Activated CD8-positive, alpha-beta T cell treated with anti-CD3 and anti-CD28 coated beads, Interleukin-2, amount 10 ng/mL, durations not matched to agents 7 days and 5 days (primary cell): ENCODE measurements around the gene XCL2. TPM values are rescaled to one million over a fixed set of nuclear protein-coding genes. Genes with fewer than 3 reads are reported as not detected.
"Not testable (repeated sequence)": the region's sequence is repeated elsewhere in the genome, so short reads cannot be mapped to it uniquely, and the experiment has no call there.

Experiments
- ATAC-seq: fragments of 150-1000 bp; cut with Tn5 transposase; one replicate; pipeline ENCODE4 v1.10.0; 2021; ENCODE audit warnings: moderate library complexity
- CTCF ChIA-PET: fragments of 350-600 bp; sonication (Branson Sonifier 250); formaldehyde crosslinking; loops from one replicate; lab custom pipeline; 2021; ENCODE audit warnings: antibody characterized with exemption; lab: Charles Lee
- POLR2A ChIA-PET: fragments of 350-600 bp; sonication (Branson Sonifier 250); formaldehyde crosslinking; loops from one replicate; lab custom pipeline; 2021; ENCODE audit warnings: antibody characterized with exemption; lab: Charles Lee
- DNase-seq: peaks from one replicate; pipeline ENCODE4 v3.0.0-alpha.2; 2020
- H3K27ac Mint-ChIP-seq: one replicate; pipeline ENCODE4 v1.8.0; 2021; ENCODE audit warnings: mild to moderate bottlenecking, mixed read lengths
- H3K27me3 Mint-ChIP-seq: one replicate; pipeline ENCODE4 v1.8.0; 2021; ENCODE audit warnings: low read depth, mixed read lengths
- H3K36me3 Mint-ChIP-seq: one replicate; pipeline ENCODE4 v1.8.0; 2021; ENCODE audit warnings: low read depth, mixed read lengths
- H3K4me1 Mint-ChIP-seq: one replicate; pipeline ENCODE4 v1.8.0; 2021; ENCODE audit warnings: low read depth, mixed read lengths
- H3K4me3 Mint-ChIP-seq: one replicate; pipeline ENCODE4 v1.8.0; 2021; ENCODE audit warnings: mild to moderate bottlenecking, mixed read lengths
- H3K9me3 Mint-ChIP-seq: one replicate; pipeline ENCODE4 v1.8.0; 2022; ENCODE audit warnings: mixed read lengths; ENCODE audit not compliant: insufficient read depth
- total RNA-seq, 2 experiments: library from RNA; stranded (reverse); gene quantifications; one replicate each; pipeline ENCODE4 v1.2.3, GENCODE V29; 2021

The XCL2 gene
- total RNA-seq, 2 experiments from 2014 or later = 41.2 to 41.8 TPM

DNA sequence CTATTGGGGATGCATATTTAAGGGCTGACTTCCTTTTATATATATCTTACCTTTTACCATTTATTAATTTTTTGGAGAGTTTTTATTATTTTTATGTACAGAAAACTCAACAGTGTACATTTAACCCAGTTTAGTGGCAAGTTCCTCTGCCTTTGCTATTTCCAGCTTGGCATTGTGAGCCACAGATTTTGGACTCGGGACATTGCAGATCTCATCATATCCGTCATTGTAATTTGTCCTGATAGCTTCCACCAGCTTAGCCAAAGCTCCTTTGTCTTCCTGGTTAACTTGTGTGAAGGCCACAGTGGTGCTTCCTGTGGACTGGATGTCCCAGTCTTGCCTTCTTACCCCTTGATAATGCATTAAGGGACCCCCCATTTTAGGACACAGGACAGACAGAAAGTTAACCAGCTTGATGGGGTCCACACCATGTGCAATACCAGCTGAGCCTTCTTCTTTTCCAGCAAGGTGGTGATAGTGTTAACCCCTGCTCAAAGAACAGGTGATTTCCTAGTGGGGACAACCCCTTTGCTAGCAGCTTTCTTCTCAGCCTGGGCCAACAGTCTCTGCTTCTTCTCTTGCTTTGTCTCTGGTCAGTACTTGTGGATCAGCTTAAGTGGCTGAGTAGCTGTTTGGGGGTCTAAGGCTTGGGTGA lies 34.9 kb upstream of the XCL2 start:
- not testable (repeated sequence) for H3K9me3 Mint-ChIP-seq, H3K27me3 Mint-ChIP-seq, ATAC-seq
- Mint-ChIP-seq H3K4me1 (peaks cover 56% of the 10 kb centered on the region), H3K36me3 (peaks cover 43% of the 10 kb centered on the region), H3K4me3 (peak overlapping the region; percentile 75), H3K27ac (peak overlapping the region; percentile 39)
- ChIA-PET POLR2A (interaction anchor here (0.6 to 1.3 kb wide), 3 partner anchors 35 to 134 kb away, joined by 3 to 4 read pairs (median 3); partner anchors contain the start of gene XCL2), CTCF (interaction anchor here (0.6 to 2.2 kb wide), 11 partner anchors 10 to 236 kb away, joined by 3 to 19 read pairs (median 3); no protein-coding TSS in a partner anchor)
- peak; percentile 30 for DNase-seq

DNA sequence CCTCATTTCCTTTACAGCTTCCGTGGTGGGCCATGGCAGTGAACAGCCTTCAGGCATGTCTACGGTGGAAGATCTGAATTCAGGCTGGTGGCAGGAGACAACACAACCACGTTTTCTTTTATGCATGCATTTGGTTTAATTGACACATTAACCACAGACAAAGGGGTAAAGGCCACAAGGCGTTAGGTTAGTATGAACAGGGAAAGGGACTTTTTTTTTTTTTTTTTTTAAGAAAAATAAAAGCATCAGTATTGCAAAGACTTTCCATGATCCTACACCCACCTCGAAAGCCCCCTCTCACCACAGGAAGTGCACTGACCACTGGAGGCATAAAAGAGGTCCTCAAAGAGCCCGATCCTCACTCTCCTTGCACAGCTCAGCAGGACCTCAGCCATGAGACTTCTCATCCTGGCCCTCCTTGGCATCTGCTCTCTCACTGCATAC lies 32.5 kb upstream of the XCL2 start, which contains the start of gene XCL1:
Gene XCL1 (plus strand): TSS at position 361 of the 444 bp plus-strand sequence. CDS start 33 bp downstream, at position 394.
- Mint-ChIP-seq H3K27ac (peak within 1 kb of the TSS; percentile 91), H3K4me1 (peaks cover 71% of the 10 kb centered on the region), H3K36me3 (peaks cover 49% of the 10 kb centered on the region), H3K4me3 (peak within 1 kb of the TSS; percentile 80)
- POLR2A ChIA-PET, H3K9me3 Mint-ChIP-seq, H3K27me3 Mint-ChIP-seq: not testable (repeated sequence)
- CTCF ChIA-PET = interaction anchor here (1.3 kb wide), 1 partner anchor 108 kb away, joined by 3 read pairs; no protein-coding TSS in a partner anchor
- ATAC-seq (peak; percentile 74), DNase-seq (peak; percentile 55)

DNA sequence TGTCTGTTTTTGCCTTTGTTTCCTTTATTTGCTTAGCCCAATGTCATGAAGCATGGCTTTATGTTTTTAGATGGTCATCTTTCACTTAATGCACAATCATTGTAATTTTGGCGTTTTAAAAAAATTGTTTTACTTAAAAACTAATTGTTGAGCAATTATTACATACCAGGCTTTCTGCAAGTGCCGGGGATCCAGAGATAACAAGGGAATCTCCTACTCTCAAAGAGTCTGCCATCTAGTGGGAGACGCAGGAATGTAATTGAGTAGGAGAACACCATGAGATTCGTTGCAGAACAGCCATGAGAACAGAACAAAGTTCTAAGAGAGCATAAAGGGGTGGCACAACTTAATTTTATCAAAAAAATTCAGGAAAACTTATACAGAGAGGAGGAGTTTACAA lies 30.4 kb upstream of the XCL2 start:
- H3K27ac Mint-ChIP-seq, H3K27me3 Mint-ChIP-seq, ATAC-seq, H3K9me3 Mint-ChIP-seq, POLR2A ChIA-PET, H3K4me3 Mint-ChIP-seq: not testable (repeated sequence)
- peak; percentile 40 for DNase-seq
- CTCF ChIA-PET = interaction anchor here (1.3 kb wide), 1 partner anchor 8 kb away, joined by 3 read pairs; no protein-coding TSS in a partner anchor
- Mint-ChIP-seq H3K4me1 (peaks cover 56% of the 10 kb centered on the region), H3K36me3 (peaks cover 34% of the 10 kb centered on the region)

DNA sequence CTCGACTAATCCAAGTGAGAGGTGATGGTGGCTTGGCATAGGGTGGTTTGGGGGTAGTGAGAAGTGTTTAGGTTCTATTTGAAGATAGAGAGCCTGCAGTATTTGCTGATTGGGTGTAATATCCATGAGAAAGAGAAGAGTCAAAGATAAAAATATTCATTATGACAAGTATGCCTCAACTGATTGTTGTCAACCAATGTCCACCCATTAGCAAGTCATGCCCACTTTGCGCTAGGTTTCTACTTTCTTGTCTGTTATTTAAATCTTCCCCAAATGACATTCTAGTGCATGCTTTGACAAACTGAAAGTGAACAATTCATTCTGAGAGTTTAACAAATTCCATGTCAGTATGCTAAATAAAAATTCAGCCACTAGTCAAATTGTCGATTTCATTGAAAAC lies 28.8 kb upstream of the XCL2 start:
- ATAC-seq = no peak

DNA sequence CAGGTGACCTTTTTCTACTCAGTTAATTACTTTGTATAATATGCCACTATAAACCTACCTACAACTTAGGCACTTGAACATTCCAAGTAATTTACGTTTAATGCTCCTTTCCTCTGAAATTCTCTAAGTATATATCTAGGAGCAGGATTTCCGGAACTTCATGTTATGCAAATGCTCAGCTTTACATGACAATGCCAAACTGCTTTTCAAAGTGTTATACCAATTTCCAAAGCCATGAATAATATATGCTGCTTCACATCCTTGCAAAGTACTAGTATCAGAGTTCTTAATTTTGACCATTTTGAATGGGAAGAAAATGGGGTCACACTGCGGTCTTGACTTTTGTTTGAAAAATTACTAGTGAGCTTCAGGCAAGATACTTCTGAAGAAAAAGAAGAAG lies 26.9 kb upstream of the XCL2 start:
- Mint-ChIP-seq H3K4me3 (no peak overlapping the region), H3K9me3 (peaks cover 5% of the 10 kb centered on the region), H3K36me3 (peaks cover 22% of the 10 kb centered on the region)

More for the DNA sequence above, 28.8 kb upstream of the XCL2 start:
- no peak overlapping the region for H3K4me3 Mint-ChIP-seq
- ChIA-PET POLR2A (no interaction called here), CTCF (interaction anchor here (0.6 kb wide), 1 partner anchor 129 kb away, joined by 4 read pairs; no protein-coding TSS in a partner anchor)
- H3K36me3 Mint-ChIP-seq = peaks cover 27% of the 10 kb centered on the region
- no peaks in the 10 kb centered on the region for H3K27me3 Mint-ChIP-seq
- peaks cover 5% of the 10 kb centered on the region for H3K9me3 Mint-ChIP-seq
- DNase-seq = no peak
- H3K4me1 Mint-ChIP-seq = peaks cover 48% of the 10 kb centered on the region
- no peak overlapping the region for H3K27ac Mint-ChIP-seq

DNA sequence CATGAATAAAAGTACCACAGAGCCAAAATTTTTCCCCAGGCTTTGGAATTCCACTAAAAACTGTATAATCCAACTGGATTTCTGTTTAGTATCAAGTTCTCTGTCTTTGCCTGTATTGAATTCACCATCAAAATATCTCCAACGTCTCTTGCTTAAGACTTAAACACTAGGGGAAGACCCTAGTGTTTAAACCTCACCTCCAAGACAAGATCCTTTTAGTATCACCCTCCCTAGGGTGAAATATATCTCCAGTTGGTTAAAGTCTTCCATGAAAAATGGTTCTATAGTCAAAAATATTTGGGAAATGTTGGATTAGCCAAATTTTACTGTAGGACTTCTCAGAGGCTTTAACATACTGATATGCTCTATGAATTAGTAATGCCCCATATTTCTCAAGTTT lies 24.5 kb upstream of the XCL2 start:
- ATAC-seq = no peak
- Mint-ChIP-seq H3K4me1 (peaks cover 26% of the 10 kb centered on the region), H3K27ac (no peak overlapping the region), H3K9me3 (peaks cover 11% of the 10 kb centered on the region), H3K4me3 (no peak overlapping the region), H3K27me3 (no peaks in the 10 kb centered on the region), H3K36me3 (peaks cover 29% of the 10 kb centered on the region)
- CTCF ChIA-PET = interaction anchor here (1.2 to 1.6 kb wide), 5 partner anchors 9 to 225 kb away, joined by 4 to 8 read pairs (median 4); no protein-coding TSS in a partner anchor
- no peak for DNase-seq
- POLR2A ChIA-PET = no interaction called here

More for the DNA sequence above, 26.9 kb upstream of the XCL2 start:
- DNase-seq = no peak
- CTCF ChIA-PET = interaction anchor here (1.0 to 1.3 kb wide), 3 partner anchors 35 to 130 kb away, joined by 3 to 7 read pairs (median 3); no protein-coding TSS in a partner anchor
- Mint-ChIP-seq H3K4me1 (peaks cover 48% of the 10 kb centered on the region), H3K27ac (no peak overlapping the region), H3K27me3 (no peaks in the 10 kb centered on the region)
- POLR2A ChIA-PET = no interaction called here
- no peak for ATAC-seq

DNA sequence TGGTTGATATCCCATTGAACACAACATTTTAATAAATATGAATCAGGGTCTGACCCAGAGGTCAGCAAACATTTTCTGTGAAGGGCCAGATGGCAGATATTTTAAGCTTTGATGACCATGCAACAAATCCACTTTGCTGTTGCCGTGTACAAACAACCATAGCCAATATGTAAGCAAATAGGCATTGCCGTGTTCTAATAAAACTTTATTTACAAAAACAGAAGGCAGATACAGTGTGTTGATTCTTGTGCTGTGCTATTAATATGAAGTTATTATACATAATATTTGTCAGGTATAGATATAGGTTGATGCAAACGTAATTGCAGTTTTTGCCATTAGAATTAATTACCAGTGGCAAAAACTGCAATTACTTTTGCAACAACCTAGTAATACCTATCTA lies 23.8 kb upstream of the XCL2 start:
- peaks cover 15% of the 10 kb centered on the region for H3K9me3 Mint-ChIP-seq
- no peak overlapping the region for H3K4me3 Mint-ChIP-seq
- H3K27me3 Mint-ChIP-seq = no peaks in the 10 kb centered on the region
- POLR2A ChIA-PET = no interaction called here
- no peak for DNase-seq
- CTCF ChIA-PET = interaction anchor here (1.2 to 2.9 kb wide), 3 partner anchors 8 to 128 kb away, joined by 3 to 9 read pairs (median 3); no protein-coding TSS in a partner anchor
- no peak for ATAC-seq
- H3K36me3 Mint-ChIP-seq = peaks cover 31% of the 10 kb centered on the region
- H3K4me1 Mint-ChIP-seq = peaks cover 27% of the 10 kb centered on the region
- no peak overlapping the region for H3K27ac Mint-ChIP-seq

DNA sequence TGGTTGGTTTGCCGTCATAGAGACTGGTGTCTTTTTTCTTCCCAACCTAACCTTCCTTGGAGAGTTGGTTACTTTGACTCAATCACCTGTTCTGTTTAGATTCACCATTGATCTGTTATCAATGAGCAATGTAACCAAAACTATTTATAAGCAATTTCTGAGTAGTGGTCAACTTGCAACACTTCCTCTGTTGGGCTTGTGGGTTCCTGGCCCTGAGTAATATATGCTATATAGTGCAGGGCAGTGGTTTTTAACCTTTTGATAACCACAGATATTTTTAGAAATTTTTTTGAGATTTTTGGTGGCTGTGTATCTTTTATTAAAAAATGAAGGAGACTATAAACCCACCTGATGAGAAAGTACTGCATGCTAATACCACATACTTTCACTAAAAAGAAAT lies 23.2 kb upstream of the XCL2 start:
- Mint-ChIP-seq H3K9me3 (peaks cover 15% of the 10 kb centered on the region), H3K27me3 (no peaks in the 10 kb centered on the region), H3K4me1 (peaks cover 22% of the 10 kb centered on the region), H3K4me3 (no peak overlapping the region), H3K27ac (no peak overlapping the region), H3K36me3 (peaks cover 27% of the 10 kb centered on the region)
- ChIA-PET POLR2A (no interaction called here), CTCF (interaction anchor here (1.2 to 2.9 kb wide), 3 partner anchors 8 to 128 kb away, joined by 3 to 9 read pairs (median 3); no protein-coding TSS in a partner anchor)
- ATAC-seq (no peak), DNase-seq (no peak)

DNA sequence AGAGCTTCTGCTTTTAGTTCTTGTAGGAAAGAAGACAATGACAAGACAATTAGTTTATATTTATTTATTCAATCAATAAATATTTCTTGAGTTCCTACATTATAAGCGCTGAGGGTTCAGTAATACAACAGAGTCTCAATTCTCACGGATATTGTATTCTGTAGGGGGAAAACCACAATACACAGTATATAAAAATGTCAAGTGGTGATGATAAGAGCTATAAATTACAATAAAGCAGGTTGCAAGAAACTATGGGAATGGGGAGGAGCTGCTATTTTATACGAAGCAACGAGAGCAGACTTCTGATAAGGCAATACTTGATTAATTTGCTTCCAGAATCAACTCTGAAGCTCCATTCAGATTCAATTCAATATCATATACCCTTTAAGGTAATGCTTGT lies 22.0 kb upstream of the XCL2 start:
- DNase-seq (no peak), ATAC-seq (no peak)
- H3K4me1 Mint-ChIP-seq = peaks cover 24% of the 10 kb centered on the region
- CTCF ChIA-PET = interaction anchor here (0.9 to 2.9 kb wide), 3 partner anchors 8 to 223 kb away, joined by 3 to 9 read pairs (median 4); no protein-coding TSS in a partner anchor
- H3K27ac Mint-ChIP-seq = no peak overlapping the region
- no peaks in the 10 kb centered on the region for H3K27me3 Mint-ChIP-seq
- POLR2A ChIA-PET = no interaction called here
- peaks cover 15% of the 10 kb centered on the region for H3K9me3 Mint-ChIP-seq
- H3K4me3 Mint-ChIP-seq = no peak overlapping the region
- peaks cover 31% of the 10 kb centered on the region for H3K36me3 Mint-ChIP-seq

DNA sequence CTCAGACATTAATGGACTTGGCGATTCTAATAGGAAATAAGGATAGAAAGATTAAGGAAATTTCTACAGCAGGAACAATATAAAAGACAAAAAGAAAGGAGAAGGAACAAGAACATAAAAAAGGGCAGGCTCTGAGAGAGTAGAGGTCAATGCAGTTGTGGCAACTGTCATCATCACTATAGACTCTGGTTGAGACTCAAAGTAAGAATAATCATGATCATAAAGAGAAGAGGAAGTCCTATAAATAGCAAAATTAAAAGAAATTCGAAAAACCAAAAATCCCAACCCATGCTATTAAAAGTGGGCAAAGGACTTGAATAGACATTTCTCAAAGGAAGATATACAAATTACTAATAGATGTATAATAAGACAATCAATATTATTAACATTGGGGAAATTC lies 18.2 kb upstream of the XCL2 start:
- H3K27me3 Mint-ChIP-seq = no peaks in the 10 kb centered on the region
- peaks cover 31% of the 10 kb centered on the region for H3K4me1 Mint-ChIP-seq
- ChIA-PET POLR2A (no interaction called here), CTCF (no interaction called here)
- no peak overlapping the region for H3K4me3 Mint-ChIP-seq
- peaks cover 26% of the 10 kb centered on the region for H3K36me3 Mint-ChIP-seq
- no peak for DNase-seq
- H3K27ac Mint-ChIP-seq = no peak overlapping the region
- ATAC-seq = no peak
- H3K9me3 Mint-ChIP-seq = peaks cover 20% of the 10 kb centered on the region

DNA sequence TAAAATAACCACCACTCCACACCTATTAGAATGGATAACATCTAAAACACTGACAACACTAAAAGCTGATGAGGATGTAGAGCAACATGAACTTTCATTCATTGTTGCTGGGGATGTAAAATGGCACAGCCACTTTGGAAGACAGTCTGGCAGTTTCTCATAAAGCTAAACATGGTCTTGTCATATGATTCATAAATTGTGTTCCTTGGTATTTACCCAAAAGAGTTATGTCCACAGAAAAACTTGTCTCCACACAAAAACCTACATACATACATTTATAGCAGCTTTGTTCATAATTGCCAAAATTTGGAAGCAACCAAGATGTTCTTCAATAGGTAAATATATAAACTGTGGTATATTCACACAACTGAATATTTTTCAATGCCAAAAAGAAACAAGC lies 16.6 kb upstream of the XCL2 start:
- no peaks in the 10 kb centered on the region for H3K27me3 Mint-ChIP-seq
- ATAC-seq (no peak), DNase-seq (no peak)
- peaks cover 43% of the 10 kb centered on the region for H3K4me1 Mint-ChIP-seq
- ChIA-PET CTCF (interaction anchor here (0.9 to 2.0 kb wide), 2 partner anchors 117 to 120 kb away, joined by 3 to 8 read pairs; no protein-coding TSS in a partner anchor), POLR2A (no interaction called here)
- no peak overlapping the region for H3K27ac Mint-ChIP-seq
- H3K36me3 Mint-ChIP-seq = peaks cover 34% of the 10 kb centered on the region
- peaks cover 20% of the 10 kb centered on the region for H3K9me3 Mint-ChIP-seq
- no peak overlapping the region for H3K4me3 Mint-ChIP-seq

DNA sequence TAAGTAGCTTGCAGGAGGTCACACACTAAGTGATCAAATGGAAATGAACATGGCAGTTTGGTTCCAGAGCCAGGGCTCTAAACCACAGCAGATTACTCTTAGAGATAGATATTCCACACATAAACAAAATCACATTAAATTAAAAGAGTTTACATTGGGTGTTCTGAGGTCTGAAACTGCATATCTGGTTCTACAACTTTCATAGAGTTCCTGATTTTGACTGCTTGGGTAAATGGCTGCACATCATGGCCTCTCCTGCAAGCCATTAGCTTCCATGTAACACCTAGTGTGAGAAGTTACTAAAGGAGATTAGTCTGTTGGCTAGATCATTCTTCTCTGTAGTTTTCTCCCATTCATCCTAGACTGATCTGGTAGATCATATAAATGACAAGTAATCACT lies 12.8 kb upstream of the XCL2 start:
- H3K4me3 Mint-ChIP-seq = no peak overlapping the region
- no peaks in the 10 kb centered on the region for H3K27me3 Mint-ChIP-seq
- ChIA-PET POLR2A (no interaction called here), CTCF (interaction anchor here (0.8 kb wide), 1 partner anchor 88 kb away, joined by 3 read pairs; no protein-coding TSS in a partner anchor)
- H3K36me3 Mint-ChIP-seq = peaks cover 23% of the 10 kb centered on the region
- peaks cover 65% of the 10 kb centered on the region for H3K4me1 Mint-ChIP-seq
- ATAC-seq (no peak), DNase-seq (no peak)
- H3K27ac Mint-ChIP-seq = peak overlapping the region; percentile 65
- H3K9me3 Mint-ChIP-seq = peaks cover 5% of the 10 kb centered on the region
